AG08396 (cell line): Measurements from ENCODE around the gene FPR3.
A peak's percentile ranks its signal among the peaks of the same experiment; 100 is the strongest.
"Not testable (repeated sequence)": the region's sequence is repeated elsewhere in the genome, so short reads cannot be mapped to it uniquely, and the experiment has no call there.

Experiments
- DNase-seq: peaks from one replicate; pipeline ENCODE4 v3.0.0; 2012; ENCODE audit warnings: low spot score, mixed read lengths

The FPR3 gene, protein sequence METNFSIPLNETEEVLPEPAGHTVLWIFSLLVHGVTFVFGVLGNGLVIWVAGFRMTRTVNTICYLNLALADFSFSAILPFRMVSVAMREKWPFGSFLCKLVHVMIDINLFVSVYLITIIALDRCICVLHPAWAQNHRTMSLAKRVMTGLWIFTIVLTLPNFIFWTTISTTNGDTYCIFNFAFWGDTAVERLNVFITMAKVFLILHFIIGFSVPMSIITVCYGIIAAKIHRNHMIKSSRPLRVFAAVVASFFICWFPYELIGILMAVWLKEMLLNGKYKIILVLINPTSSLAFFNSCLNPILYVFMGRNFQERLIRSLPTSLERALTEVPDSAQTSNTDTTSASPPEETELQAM

DNA sequence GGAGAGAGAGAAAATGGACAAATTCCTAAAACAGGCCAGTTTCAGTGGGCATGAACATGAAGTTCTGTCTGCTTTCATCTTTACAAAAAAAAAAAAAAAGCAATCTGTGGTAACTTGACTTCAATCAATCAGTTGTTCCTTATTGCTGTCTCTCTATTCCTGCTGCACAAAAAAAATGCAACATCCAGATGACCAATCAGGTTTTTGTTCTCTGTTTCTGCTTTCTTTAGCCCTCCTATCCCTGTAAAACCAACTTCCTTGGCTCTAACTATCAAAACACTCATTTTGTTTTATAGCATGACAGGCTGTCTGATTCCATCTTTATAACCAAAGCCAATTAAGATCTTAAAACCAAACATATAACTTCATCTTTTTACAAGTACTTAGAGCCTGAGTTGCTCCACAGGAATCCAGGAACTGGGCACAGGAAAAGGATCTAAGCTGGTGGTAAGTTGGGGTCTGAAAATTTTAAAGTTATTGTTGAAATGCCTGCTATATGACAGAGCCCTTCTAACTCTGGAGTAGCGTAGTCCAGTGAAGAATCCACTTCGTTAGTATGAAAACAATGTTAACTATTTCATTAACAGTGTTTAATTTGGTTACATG lies at the start of gene FPR3:
Gene FPR3, plus strand, starts transcription at position 273 of the 606 bp plus-strand sequence. CDS start 28,592 bp downstream, outside the sequence.
- DNase-seq: no peak

DNA sequence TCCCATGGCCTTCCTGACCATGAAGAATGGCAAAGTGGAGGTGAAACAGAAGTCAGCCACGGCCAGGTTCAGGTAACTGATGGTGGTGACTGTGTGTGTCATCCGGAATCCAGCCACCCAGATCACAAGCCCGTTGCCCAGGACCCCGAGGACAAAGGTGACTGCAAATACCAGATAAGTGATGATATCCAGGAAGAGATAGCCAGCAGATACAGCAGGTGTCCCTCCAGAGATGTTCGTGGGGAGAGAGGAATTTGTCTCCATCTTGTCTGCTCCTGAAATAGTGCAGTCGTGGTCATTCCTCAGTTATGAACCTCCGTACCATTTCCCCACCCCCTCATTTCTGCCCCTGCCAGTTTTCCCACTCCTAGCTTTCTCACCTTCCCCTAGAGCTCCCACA lies 48.2 kb upstream of the FPR3 start:
- no peak for DNase-seq

DNA sequence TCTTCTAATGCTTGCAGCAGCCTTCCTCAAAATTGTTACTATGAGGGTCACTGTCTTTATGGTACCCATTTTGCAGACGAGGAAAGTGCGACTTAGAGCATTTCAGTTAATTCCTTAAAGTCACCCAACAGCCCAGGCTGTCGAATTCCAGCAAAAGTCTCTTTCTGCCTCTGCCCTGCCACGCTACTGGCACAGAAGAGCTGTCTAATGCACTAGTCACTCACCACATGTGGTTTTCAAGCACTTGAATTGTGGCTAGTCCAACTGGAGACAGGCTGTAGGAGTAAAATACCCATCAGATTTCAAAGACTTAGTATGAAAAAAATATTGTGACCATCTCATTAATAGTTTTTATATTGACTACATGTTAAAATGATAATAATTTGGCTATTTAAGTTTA lies 45.0 kb upstream of the FPR3 start:
- no peak for DNase-seq

DNA sequence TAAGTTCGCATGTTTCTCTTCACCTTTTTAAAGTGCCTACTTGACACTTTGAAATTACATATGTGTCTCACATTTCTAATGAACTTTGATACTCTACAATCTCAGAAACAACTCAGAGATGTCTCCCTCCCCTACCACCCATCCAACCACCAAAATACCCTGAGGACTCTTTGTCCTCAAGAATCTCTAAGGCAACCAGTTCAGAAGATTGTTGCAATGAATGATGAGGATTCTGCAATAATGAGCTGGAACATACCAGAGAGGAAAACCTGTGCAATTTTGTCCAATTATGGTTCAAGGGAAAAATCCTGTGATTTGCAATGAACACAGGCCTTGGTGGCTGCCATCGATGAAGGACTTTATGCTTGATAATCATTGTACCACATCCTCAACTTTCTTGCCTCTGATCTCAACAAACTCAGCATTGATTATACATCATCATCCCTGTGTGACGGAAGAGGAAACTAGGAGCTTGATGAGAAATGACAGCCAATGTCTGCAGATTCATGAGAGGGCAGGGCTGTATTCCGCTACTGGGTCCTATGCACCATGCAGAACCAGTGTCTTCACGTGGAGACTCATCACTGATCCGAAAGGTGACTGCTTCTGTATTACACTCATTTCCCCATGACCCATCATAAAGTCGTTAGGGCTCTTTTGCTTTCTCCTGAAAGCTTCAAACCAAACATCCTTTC lies 44.4 kb upstream of the FPR3 start:
- DNase-seq: no peak

DNA sequence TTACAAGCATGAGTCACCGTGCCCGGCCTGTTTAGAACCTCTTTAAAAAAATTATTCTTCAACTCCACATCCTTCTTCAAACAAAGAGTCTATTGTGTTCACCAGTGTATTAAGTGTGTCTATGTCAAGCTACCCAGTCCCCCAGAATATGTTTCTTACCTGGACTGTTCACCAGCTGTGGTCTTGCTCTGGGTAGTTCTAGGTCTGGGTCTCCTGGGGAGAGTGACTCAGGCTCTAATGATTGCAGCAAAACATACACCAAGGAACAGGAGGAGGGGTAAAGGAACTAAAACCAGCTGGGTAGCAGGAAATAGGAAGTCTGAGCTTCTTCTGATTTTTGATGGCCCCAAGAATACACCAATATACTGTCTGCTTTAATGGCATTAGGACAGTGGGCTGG lies 43.3 kb upstream of the FPR3 start, which contains the start of gene FPR1:
Gene FPR1, minus strand, starts transcription at position 224 of the 400 bp plus-strand sequence. CDS start 4,884 bp downstream, outside the sequence.
- DNase-seq: no peak

DNA sequence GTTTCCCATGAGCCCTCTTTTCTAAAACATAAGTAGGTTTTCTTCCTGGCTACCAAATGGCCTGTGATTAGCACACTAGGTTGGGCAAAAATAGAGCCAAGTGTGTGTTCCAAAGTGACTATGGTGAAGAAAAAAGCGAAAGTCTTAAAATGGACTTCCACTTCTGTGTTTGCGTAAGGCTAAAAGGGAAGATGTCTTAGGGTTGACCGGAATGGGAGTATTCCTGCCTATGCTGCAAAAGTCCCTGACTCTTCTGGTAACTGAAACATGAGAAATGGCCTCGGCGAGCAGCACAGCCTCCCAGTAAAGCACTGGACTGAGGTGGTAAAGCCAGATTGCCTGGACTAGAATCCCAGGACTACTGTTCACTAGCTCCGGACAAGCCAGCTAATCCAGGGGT lies 40.8 kb upstream of the FPR3 start:
- no peak for DNase-seq

DNA sequence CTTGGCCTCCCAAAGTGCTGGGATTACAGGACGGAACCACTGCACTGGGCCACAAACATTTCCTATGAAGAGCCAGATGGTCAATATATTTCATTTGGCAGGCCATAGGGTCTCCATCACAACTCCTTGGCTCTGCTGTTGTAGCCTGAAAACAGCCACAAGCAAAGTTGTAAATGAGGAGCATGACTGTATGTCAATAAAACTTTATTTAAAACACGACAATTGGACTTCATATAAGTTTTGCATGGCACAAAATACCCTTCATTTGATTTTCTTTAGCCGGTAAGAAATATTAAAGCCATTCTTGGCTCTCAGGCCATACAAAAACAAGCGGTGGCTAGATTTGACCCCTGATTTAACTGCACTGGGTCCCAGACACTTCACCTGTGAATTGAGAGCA lies 40.2 kb upstream of the FPR3 start:
- no peak for DNase-seq

DNA sequence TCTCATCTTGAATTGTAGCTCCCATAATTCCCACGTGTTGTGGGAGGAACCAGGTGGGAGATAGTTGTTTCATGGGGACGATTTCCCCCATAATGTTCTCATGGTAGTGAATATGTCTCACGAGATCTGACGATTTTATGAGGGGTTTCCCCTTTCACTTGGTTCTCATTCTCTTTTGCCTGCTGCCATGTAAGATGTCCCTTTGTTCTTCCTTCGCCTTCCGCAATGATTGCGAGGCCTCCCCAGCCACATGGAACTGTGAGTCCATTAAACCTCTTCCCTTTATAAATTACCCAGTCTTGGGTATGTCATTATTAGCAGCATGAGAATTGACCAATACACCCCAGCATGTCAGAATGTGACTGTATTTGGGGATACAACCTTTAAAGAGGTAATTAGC lies 39.4 kb upstream of the FPR3 start:
- no peak for DNase-seq

DNA sequence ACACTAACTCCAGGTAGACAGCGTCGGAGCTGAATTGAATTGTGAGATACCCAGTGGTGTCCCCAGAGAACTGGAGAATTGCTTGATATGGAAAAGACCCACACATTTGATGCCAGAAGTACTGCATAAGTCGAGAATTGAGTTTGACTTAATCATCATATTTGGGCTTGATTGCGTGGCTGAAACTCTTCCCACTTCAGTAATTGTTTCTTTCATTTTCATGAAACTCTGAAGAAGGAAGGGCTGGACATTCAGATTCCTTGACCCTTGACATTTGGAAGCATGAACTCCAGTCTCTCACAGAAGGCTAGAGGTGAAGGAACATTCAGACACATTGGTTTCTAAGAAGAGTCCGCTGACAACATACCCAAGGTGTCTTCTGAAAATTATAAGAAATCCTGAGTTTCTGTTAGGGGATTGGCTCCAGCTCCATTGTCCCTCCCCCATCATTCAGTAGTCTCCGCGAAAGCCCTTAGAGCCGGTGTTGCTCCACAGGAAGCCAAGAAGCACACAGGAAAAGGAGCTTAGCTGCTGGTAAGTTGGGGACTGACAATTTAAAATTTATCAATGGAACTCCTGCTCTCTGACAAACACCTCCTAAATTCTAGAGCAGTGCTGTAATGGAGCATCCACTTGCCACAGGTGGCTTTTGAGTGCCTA lies 34.1 kb upstream of the FPR3 start, which contains the start of gene FPR2:
Gene FPR2, plus strand, starts transcription at position 484 of the 660 bp plus-strand sequence. CDS start 7,479 bp downstream, outside the sequence.
- DNase-seq: no peak

DNA sequence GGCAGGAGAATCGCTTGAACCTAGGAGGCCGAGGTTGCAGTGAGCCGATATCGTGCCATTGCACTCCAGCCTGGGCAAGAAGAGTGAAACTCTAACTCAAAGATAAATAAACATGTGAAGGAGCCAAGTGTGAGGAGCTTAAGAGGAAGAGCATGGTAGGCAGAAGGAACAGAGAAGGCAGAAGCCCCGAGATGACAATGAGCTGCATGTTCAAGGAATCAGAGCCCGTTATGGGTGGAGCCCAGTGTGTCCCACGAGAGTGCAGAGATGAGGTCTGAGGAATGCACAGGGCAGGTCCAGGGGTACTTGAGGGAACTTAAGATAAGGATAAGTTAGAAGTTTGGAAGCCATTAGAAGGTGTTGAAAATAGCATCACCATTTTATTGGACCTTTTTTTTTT lies 33.3 kb upstream of the FPR3 start:
- DNase-seq: no peak

DNA sequence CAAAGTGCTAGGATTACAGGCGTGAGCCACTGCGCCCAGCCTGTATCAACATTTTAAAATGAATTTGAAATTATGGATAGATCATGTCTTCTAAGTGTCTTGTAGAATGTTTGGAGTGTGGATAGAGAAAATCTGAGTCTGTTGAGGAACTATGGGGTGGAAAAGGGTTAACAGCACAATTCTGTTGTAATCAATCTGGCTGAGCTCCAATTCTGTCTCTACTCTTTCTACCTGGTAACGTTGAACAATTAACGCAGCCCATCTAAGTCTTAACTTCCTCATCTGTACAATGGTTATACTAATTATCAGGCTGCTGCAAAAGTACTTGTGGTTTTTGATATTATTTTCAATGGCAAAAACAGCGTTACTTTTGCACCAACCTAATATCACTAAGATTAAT lies 29.9 kb upstream of the FPR3 start:
- DNase-seq: no peak

DNA sequence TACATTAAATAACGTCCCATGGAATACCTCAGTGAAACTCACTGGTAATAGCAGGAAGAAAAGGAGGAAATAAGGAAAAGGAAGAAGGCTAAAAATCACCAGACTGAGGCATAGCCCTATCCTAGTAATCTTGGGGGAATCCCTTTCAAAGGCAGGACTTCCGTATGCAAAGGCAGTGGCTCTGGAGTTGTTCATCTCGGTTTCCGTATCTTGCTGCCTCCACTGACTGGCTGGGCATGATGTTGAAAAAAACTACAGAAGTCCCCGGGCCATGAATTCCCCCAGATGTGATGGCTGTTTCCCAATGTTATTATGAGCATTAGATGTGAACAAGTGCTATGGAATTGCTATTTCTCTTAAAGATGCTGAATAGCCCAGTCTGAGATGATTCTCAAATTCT lies 28.5 kb upstream of the FPR3 start:
- no peak for DNase-seq

DNA sequence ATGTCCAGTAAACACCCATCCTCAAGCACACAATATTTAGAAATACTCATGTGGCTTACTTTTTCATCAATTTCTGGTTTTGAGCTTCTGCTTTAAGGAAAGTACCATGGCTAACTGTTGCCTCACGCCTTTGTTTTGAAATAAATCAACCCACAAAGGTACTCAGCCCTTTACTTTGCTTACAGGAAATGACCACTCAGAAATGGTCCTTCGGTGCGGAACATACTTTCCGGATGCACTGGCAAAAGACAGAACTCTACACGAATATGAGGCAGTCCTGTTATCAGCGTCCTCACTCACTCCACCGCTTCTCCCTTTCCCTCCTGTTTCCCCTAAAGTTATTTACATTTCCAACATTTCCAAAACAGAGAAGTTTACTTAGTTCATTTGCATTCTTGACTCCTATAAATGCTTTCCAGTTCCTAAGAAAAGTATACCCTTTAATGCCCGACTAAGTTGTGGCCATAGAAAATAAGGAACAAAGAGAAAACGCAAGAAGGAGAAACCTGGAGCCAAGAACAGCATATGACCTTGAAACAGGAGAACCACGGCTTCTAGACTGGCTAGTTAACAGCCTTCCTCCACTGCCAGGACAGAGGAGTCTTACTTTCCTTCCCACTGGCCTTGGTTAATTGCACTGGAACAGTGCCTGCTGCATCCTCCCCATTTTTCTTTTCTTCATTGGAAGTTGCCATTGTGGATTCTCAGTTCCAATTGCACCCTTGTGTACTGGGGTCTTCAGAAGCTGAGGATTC lies 23.4 kb upstream of the FPR3 start:
- no peak for DNase-seq

DNA sequence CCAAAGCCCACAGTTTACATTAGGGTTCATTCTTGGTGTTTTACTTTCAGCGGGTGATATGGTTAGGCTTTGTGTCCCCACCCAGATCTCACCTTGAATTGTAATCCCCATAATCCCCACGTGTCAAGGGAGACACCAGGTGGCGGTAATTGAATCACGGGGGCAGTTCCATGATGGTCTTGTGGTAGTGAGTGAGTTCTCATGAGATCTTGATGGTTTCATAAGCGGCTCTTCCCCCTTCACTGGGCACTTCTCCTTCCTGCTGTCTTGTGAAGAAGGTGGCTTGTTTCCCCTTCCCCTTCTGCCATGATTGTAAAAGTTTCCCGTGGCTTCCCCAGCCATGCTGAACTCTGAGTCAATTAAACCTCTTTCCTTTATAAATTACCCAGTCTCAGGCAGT lies 22.0 kb upstream of the FPR3 start:
- no peak for DNase-seq

DNA sequence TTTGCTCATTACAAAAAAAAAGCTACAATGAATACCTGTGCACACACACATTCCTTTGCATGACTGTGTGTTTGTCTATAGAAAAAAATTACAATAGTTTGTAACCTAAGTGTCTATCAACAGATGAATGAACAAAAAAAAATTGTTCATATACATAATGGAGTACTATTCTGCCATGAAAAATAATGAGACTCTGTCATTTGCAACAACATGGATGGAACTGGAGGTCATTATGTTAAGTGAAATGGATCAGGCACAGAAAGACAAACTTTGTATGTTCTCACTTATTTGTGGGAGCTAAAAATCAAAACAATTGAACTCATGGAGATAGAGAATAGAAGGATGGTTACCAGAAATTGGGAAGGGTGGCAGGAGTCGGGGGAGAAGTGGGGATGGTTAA lies 18.4 kb upstream of the FPR3 start:
- DNase-seq: not testable (repeated sequence)

DNA sequence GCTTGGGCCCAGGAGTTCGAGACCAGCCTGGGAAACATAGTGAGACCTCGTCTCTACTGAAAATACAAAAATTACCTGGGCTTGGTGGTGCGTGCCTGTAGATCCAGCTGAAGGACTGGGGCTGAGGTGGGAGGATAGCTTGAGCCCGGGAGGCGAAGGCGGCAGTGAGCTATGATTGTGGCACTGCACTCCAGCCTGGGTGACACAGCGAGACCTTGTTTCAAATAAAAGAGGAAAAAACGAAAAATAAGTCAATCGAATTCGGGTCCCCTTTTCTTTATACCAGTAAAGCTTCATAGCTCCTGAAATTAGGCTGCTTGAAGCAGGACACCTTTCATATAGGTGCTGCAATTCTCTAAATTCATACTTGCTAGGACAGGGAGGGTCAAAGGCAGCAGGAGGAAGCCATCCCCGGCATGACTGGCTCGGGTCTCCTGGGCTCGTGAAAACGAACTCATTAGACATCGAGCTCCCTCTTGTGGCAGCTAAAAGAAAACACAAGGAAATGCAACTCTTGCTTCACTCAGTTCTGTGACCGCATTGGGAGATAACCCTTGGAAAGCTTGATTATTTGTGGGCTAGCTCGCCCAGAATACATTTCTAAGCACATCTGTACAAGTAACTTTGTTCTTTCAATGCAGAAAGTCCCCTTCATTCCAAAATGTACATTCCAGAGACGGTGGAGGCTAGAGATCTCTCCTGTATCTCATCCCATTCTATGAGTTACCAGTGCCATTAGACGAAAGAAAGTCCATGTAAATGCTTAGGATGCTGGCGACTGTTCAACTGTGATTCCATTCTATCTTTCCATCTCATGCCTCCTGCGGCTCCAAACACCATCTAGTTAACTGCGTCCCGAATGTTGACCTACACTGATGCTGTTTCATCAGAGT lies 17.1 kb upstream of the FPR3 start:
- peak; percentile 71 for DNase-seq

DNA sequence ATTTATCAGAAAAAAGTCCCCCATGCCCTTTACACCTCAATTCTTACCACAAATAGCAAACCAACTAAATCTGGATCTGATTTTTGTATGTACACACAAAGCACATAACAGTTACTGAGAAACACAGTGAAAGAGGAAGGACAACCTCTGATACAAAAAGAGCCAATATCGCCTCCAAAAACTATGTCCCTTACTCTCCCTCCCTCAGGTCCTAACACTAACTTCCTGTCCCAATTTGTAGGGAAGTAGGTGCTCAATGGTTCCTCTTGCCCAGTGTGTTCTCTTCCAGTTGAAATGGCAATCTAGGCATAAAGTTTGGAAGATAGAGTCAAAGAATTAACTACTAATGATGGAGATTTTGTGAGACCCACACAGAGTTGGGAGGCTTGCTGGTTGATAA lies 15.8 kb upstream of the FPR3 start:
- no peak for DNase-seq

DNA sequence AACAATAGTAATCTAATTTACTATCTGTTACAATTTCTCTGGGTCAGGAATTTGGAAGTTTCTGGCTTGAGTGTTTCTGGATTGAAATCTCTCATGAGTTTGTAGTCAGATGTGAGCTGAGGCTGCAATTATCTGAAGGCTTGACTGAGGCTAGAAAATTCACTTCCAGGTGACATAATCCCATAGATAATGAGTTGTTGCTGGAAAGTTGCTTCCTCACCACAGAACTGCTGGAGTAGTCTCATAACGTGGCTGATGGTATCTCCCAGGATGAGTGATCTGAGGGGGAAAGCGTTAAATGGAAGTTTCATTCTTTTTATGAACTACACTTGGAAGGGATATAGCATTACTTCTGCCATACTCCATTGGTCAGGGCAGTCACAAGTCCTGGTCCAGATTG lies 15.3 kb upstream of the FPR3 start:
- no peak for DNase-seq

DNA sequence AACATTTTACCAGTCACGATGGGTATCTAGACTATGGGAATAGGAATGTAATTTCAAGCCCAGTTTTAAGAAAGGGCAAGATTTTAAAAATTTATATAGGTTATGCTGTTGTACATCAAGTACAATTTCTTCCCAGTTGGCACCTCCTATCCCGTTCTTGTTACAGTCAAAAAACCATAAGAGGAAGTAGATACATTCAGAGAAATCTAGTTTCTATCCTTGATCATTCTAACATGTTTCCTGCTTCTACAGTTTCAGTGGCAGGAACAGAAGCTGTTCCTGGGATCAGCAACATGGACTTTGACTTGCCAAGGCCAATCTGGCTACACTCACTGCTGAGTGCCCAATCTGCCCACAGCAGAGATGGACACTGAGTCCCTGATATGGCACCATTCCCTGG lies 14.7 kb upstream of the FPR3 start:
- no peak for DNase-seq

DNA sequence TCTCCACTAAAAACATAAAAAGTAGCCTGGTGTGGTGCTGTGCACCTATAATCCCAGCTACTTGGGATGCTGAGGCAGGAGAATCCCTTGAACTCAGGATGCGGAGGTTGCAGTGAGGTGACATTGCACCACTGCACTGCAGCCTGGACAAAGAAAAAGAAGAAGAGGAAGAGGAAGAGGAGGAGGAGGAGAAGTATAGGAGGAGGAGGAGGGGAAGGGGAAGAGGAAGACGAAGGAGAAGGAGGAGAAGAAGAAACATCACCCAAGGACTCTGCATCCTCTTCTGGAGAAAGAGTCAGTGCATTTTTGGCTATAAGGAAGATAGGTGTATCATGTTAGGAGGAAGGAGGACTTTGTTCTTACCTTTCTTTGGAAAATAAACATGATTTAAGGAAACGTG lies 13.0 kb upstream of the FPR3 start:
- DNase-seq: no peak

DNA sequence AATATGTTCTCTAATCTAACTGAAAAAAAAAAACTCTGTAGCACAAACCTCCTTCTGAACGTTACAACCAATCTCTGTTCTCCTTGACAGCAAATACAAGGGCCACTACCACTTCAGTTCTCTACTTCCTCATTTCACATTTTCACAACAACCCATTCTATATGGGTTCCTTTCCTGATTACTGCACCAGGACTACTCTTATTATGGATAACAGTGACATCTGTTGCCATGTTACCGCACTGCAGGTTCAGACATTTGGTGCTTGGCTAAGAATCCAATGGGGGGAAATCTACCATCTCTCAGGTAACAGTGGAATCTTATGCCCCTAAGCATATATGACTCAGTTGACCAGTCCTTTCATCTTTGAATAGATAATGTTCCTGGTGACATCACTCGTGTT lies 11.6 kb upstream of the FPR3 start:
- DNase-seq: no peak
